MM.1S (cell line): ENCODE data around the gene PCNX1.
"Not testable (repeated sequence)": the region's sequence is repeated elsewhere in the genome, so short reads cannot be mapped to it uniquely, and the experiment has no call there.

ENCODE experiments used
- DNase-seq: peaks from one replicate; pipeline ENCODE4 v3.0.0-alpha.2; 2015
- H2AFZ ChIP-seq: fragments of 300-600 bp; sonication (generic); 2 replicates; pipeline ENCODE4 v1.6.0; 2016; ENCODE audit warnings: antibody characterized with exemption, low read length
- H3F3A ChIP-seq: fragments of 300-600 bp; sonication (generic); 2 replicates; pipeline ENCODE4 v1.6.1; 2016; ENCODE audit warnings: mild to moderate bottlenecking, antibody characterized with exemption, low read length, moderate library complexity, mixed read lengths; ENCODE audit not compliant: insufficient read depth
- H3K27ac ChIP-seq: fragments of 300-600 bp; sonication (generic); 2 replicates; pipeline ENCODE4 v1.5.1; 2016; ENCODE audit warnings: mild to moderate bottlenecking, low read length
- H3K27me3 ChIP-seq: fragments of 300-600 bp; sonication (generic); replicated peaks from 2 replicates; pipeline ENCODE4 v1.6.0; 2016; ENCODE audit warnings: low read length; ENCODE audit not compliant: insufficient read depth
- H3K36me3 ChIP-seq: fragments of 300-600 bp; sonication (generic); replicated peaks from 2 replicates; pipeline ENCODE4 v1.6.1; 2016; ENCODE audit warnings: mild to moderate bottlenecking, low read length, mixed read lengths; ENCODE audit not compliant: insufficient read depth
- H3K4me1 ChIP-seq: fragments of 300-600 bp; sonication (generic); 2 replicates; pipeline ENCODE4 v1.6.1; 2016; ENCODE audit warnings: low read length, mixed read lengths
- H3K4me2 ChIP-seq: fragments of 300-600 bp; sonication (generic); 2 replicates; pipeline ENCODE4 v1.6.0; 2016; ENCODE audit warnings: low read depth, low read length
- H3K4me3 ChIP-seq: fragments of 300-600 bp; sonication (generic); 2 replicates; pipeline ENCODE4 v1.5.1; 2016; ENCODE audit warnings: low read length, mixed read lengths
- H3K79me2 ChIP-seq: fragments of 300-600 bp; sonication (generic); 2 replicates; pipeline ENCODE4 v1.6.1; 2016; ENCODE audit warnings: mixed run types, low read length, mixed read lengths
- H3K9ac ChIP-seq: fragments of 300-600 bp; sonication (generic); 2 replicates; pipeline ENCODE4 v1.6.1; 2016; ENCODE audit warnings: low read length, mixed read lengths
- H3K9me2 ChIP-seq: fragments of 300-600 bp; sonication (generic); replicated peaks from 2 replicates; pipeline ENCODE4 v1.6.1; 2016; ENCODE audit warnings: mild to moderate bottlenecking, low read length, mixed read lengths; ENCODE audit not compliant: insufficient read depth
- H3K9me3 ChIP-seq: fragments of 300-600 bp; sonication (generic); replicated peaks from 2 replicates; pipeline ENCODE4 v1.6.1; 2016; ENCODE audit warnings: mild to moderate bottlenecking, low read length, mixed read lengths; ENCODE audit not compliant: insufficient read depth
- H4K20me1 ChIP-seq: fragments of 300-600 bp; sonication (generic); 2 replicates; pipeline ENCODE4 v1.6.1; 2016; ENCODE audit warnings: mild to moderate bottlenecking, low read length, moderate library complexity, mixed read lengths; ENCODE audit not compliant: insufficient read depth
- EZH2 ChIP-seq: fragments of 300-600 bp; sonication (generic); optimal IDR thresholded peaks from 2 replicates; pipeline ENCODE3; 2017; ENCODE audit warnings: low read depth, mild to moderate bottlenecking, antibody characterized with exemption, low read length, mixed read lengths
- EZH2phosphoT487 ChIP-seq: fragments of 300-600 bp; sonication (generic); IDR thresholded peaks from 2 replicates; pipeline ENCODE4 v1.6.1; 2018; ENCODE audit warnings: antibody characterized with exemption, low read length
- TF ChIP-seq, protein P1 (sequence below): fragments of 300-600 bp; sonication (generic); IDR thresholded peaks from 2 replicates; pipeline ENCODE4 v1.5.1; 2016; ENCODE audit warnings: antibody characterized with exemption, low read length, mixed read lengths

The PCNX1 gene

DNA sequence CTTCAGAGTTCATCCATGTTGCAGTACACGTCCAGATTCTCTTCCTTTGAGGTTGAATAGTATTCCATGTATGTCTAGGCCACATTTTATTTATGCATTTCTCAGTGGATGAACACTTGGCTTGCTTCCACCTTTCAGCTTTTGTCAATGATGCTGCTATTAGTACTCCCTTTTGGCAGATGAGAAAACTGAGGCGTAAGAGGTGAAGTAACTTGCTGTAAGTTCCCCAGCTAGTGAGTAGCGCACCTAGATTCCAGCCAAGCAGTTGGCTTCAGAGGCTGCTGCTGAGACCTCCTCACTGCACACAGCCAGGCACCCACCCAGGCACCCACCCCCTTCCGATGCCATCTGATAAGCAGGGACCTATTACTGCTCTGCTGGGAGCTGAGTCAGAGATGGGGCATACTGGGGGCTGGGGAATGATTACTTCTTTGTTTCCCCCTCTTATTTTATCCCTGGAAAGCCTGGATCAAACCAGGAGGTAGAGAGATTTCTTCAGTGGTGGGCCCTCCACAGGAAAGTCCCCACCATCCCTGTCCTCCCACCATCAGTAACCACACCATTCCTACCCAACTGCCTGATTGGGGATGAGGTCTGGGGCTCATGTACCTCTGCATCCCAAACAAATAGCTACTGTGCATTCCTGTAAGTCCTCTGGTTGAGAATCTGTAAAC lies 234.6 kb downstream of the PCNX1 start:
- Histone ChIP-seq H3K9me2 (no peaks in the 10 kb centered on the region), H3K79me2 (no peaks in the 10 kb centered on the region), H3K27me3 (no peaks in the 10 kb centered on the region), H3K4me3 (no peak overlapping the region), H3K4me2 (peak overlapping the region; percentile 21; the same call in 1 of the 2 replicates), H3K9ac (no peak overlapping the region), H2AFZ (no peak overlapping the region), H3K36me3 (no peaks in the 10 kb centered on the region), H3K9me3 (no peaks in the 10 kb centered on the region), H4K20me1 (no peaks in the 10 kb centered on the region), H3F3A (0 out of 2 replicates have a peak, but pooled peaks cover 6% of the 10 kb centered on the region), H3K27ac (peak overlapping the region; percentile 76; the same call in 1 of the 2 replicates), H3K4me1 (peaks cover 23% of the 10 kb centered on the region)
- no peak for DNase-seq
- TF ChIP-seq, protein P1, sequence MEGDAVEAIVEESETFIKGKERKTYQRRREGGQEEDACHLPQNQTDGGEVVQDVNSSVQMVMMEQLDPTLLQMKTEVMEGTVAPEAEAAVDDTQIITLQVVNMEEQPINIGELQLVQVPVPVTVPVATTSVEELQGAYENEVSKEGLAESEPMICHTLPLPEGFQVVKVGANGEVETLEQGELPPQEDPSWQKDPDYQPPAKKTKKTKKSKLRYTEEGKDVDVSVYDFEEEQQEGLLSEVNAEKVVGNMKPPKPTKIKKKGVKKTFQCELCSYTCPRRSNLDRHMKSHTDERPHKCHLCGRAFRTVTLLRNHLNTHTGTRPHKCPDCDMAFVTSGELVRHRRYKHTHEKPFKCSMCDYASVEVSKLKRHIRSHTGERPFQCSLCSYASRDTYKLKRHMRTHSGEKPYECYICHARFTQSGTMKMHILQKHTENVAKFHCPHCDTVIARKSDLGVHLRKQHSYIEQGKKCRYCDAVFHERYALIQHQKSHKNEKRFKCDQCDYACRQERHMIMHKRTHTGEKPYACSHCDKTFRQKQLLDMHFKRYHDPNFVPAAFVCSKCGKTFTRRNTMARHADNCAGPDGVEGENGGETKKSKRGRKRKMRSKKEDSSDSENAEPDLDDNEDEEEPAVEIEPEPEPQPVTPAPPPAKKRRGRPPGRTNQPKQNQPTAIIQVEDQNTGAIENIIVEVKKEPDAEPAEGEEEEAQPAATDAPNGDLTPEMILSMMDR, result no peak
- TF ChIP-seq EZH2phosphoT487 (no peak), EZH2 (no peak)

DNA sequence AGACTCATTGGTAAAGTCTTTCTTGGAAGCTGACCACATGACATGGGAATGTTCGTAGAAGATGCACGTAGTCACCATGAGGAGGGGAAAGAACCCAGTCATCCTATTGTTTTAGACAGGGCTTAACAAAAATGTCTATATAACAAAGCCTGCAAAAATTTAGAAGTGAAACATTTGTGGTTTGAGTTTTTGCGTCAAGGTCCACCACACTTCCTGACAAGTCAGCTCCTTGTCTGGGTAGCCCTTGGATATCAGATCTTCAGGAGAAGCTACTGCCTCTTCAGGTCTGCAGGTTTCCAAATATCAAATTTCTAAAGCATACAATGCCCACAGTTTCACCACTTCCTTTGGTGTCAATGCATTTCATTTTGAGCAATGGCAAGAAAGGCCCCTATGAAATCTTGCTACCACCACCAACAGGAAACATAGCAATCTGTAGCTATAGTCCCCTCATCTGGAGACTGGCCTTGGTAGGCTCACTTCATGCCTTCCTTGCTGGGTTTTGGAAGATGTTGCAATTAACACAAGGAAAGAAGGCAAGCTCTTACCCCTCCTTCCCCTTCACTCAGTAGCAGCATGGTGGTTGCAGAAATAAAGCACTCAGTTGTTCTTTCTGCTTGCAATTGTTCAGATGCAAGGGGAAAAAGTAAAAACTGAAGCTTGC lies 235.2 kb downstream of the PCNX1 start:
- Histone ChIP-seq H3K9ac (no peak overlapping the region), H3K36me3 (no peaks in the 10 kb centered on the region), H3K79me2 (no peaks in the 10 kb centered on the region), H3F3A (0 out of 2 replicates have a peak, but pooled peaks cover 6% of the 10 kb centered on the region), H3K4me2 (peak overlapping the region; percentile 39), H3K9me3 (no peaks in the 10 kb centered on the region), H3K27ac (peak overlapping the region; percentile 76; the same call in 1 of the 2 replicates), H2AFZ (no peak overlapping the region), H3K9me2 (no peaks in the 10 kb centered on the region), H3K4me1 (peaks cover 23% of the 10 kb centered on the region), H3K4me3 (no peak overlapping the region), H4K20me1 (no peaks in the 10 kb centered on the region), H3K27me3 (no peaks in the 10 kb centered on the region)
- DNase-seq, result peak; percentile 69
- TF ChIP-seq EZH2 (no peak), EZH2phosphoT487 (no peak)
- TF ChIP-seq, protein P1, result no peak

DNA sequence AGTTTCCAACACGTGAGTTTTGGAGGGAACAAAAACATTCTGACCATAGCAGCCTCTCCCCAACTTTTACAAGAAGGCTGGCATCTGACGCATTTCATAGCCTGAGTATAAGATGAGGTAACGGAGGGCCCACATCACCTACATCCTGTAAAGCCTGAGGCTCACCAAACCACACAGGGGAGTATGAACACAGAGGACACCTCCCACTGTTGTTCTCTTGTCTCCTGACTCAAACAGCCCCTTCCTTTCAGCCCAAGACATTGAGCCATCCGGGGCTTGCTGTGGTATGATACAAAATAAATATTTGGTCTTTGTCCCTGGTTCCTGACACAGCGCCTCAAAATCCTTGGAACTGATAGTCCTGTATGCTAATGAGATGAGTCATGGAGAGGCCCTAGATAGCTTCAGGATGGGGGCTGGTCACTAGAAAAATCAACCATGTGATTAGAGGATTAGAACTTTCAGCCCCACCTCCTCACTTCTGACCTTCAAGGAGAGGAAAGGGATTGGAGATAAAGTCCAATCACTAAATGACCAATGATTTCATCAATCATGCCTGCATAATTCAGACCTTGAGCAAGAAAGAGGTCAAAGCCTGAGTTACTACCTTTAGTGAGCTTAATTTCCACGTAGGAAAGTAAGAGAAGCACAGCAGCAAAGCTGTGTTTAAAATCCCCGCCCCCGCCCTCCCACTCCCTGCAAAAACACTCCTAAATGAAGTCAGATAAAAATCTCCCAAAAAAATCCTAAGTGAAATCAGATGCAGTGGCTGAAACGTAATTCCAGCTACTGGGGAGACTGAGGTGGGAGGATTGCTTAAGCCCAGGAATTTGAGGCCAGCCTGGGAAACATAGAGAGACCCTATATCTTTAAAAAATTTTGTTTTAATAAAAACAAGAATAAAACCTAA lies 236.4 kb downstream of the PCNX1 start:
- 0 out of 2 replicates have a peak, but pooled peaks cover 6% of the 10 kb centered on the region for H3F3A ChIP-seq
- H3K4me2 ChIP-seq, result no peak overlapping the region
- no peaks in the 10 kb centered on the region for H4K20me1 ChIP-seq
- DNase-seq, result no peak
- no peaks in the 10 kb centered on the region for H3K9me3 ChIP-seq
- peaks cover 23% of the 10 kb centered on the region for H3K4me1 ChIP-seq
- no peaks in the 10 kb centered on the region for H3K9me2 ChIP-seq
- H3K36me3 ChIP-seq, result no peaks in the 10 kb centered on the region
- no peak overlapping the region for H3K4me3 ChIP-seq
- no peaks in the 10 kb centered on the region for H3K27me3 ChIP-seq
- peak overlapping the region; percentile 76; the same call in 1 of the 2 replicates for H3K27ac ChIP-seq
- H3K9ac ChIP-seq, result no peak overlapping the region
- no peak overlapping the region for H2AFZ ChIP-seq
- no peaks in the 10 kb centered on the region for H3K79me2 ChIP-seq
- TF ChIP-seq, protein P1, result no peak
- TF ChIP-seq EZH2 (no peak), EZH2phosphoT487 (no peak)

DNA sequence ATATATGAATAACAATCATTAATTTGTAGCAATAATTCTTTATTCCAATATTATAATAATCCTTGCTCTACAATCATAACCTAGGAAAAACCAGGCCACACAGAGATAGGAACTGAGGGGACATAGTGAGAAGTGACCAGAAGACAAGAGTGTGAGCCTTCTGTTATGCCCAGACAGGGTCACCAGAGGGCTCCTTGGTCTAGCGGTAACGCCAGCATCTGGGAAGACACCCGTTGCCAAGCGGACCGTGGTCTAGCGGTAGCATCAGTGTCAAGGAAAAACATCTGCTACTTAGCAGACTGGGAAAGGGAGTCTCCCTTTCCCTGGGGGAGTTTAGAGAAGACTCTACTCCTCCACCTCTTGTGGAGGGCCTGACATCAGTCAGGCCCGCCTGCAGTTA lies 240.1 kb downstream of the PCNX1 start:
- not testable (repeated sequence) for H3K36me3 ChIP-seq, H3K79me2 ChIP-seq, H3F3A ChIP-seq, H4K20me1 ChIP-seq, H3K4me3 ChIP-seq, H3K9ac ChIP-seq, DNase-seq, H3K9me3 ChIP-seq, H3K27ac ChIP-seq, H2AFZ ChIP-seq, H3K9me2 ChIP-seq, H3K4me2 ChIP-seq, H3K27me3 ChIP-seq
- H3K4me1 ChIP-seq, result peaks cover 14% of the 10 kb centered on the region
